ENCODE measurements around the gene GRK5. TPM values are rescaled to one million over a fixed set of nuclear protein-coding genes. Genes with fewer than 3 reads are reported as not detected.

Gene GRK5
- total RNA-seq, 1 experiment from 2014 or later: 4.8 TPM

DNA sequence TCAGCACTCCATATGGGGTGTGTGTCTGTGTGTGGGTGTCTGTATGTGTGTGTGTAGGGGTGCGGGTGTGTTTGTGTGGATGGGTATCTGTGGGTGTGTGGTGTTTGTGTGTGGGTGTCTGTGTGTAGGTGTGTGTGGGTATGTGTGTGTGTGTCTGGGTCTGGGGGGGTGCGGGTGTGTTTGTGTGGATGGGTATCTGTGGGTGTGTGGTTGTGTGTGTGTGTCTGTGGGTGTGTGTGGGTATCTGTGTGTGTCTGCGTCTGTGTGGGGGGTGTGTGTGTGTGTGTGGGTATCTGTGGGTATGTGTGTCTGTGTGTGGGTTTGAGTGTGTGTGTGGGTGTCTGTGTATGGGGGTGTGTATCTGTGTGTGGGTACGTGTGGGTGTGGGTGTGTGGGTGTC is 186.5 kb downstream of the GRK5 start:
- ChIA-PET CTCF (no interaction called here), POLR2A (ENCODE audit: unreplicated experiment) (no interaction called here)
- H3K4me1 ChIP-seq (replicated peaks; ENCODE audit: insufficient read depth): 0 out of 2 replicates have a peak, but pooled peaks cover 5% of the 10 kb centered on the region
- H4K20me1 ChIP-seq (ENCODE audit: insufficient read depth): no peaks in the 10 kb centered on the region
- DNase-seq: no peak
- BruUV-seq (replicated peaks): no TSS peak
- H3K79me2 ChIP-seq (ENCODE audit: low read depth): no peaks in the 10 kb centered on the region
- H3K9me2 ChIP-seq (ENCODE audit: insufficient read depth): no peaks in the 10 kb centered on the region
- H3F3A ChIP-seq (ENCODE audit: insufficient read depth, low read depth): no peaks in the 10 kb centered on the region
- no peak overlapping the region for H3K4me3 ChIP-seq
- no peak overlapping the region for H3K27ac ChIP-seq
- TF ChIP-seq, protein P1, sequence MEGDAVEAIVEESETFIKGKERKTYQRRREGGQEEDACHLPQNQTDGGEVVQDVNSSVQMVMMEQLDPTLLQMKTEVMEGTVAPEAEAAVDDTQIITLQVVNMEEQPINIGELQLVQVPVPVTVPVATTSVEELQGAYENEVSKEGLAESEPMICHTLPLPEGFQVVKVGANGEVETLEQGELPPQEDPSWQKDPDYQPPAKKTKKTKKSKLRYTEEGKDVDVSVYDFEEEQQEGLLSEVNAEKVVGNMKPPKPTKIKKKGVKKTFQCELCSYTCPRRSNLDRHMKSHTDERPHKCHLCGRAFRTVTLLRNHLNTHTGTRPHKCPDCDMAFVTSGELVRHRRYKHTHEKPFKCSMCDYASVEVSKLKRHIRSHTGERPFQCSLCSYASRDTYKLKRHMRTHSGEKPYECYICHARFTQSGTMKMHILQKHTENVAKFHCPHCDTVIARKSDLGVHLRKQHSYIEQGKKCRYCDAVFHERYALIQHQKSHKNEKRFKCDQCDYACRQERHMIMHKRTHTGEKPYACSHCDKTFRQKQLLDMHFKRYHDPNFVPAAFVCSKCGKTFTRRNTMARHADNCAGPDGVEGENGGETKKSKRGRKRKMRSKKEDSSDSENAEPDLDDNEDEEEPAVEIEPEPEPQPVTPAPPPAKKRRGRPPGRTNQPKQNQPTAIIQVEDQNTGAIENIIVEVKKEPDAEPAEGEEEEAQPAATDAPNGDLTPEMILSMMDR (conservative IDR thresholded peaks at IDR 0.05): no peak
- no peak for TF ChIP-seq EZH2 (IDR thresholded peaks at IDR 0.05; ENCODE audit: low read depth)
- H3K4me2 ChIP-seq: no peak overlapping the region
- no peak overlapping the region for H2AFZ ChIP-seq
- intact Hi-C loops (cut with micrococcal nuclease; ENCODE audit: unreplicated experiment): no loop called here
- no peaks in the 10 kb centered on the region for H3K9me3 ChIP-seq (ENCODE audit: insufficient read depth, low read depth)
- no peaks in the 10 kb centered on the region for H3K36me3 ChIP-seq (ENCODE audit: low read depth)
- H3K27me3 ChIP-seq (ENCODE audit: insufficient read depth, low read depth): no peaks in the 10 kb centered on the region

DNA sequence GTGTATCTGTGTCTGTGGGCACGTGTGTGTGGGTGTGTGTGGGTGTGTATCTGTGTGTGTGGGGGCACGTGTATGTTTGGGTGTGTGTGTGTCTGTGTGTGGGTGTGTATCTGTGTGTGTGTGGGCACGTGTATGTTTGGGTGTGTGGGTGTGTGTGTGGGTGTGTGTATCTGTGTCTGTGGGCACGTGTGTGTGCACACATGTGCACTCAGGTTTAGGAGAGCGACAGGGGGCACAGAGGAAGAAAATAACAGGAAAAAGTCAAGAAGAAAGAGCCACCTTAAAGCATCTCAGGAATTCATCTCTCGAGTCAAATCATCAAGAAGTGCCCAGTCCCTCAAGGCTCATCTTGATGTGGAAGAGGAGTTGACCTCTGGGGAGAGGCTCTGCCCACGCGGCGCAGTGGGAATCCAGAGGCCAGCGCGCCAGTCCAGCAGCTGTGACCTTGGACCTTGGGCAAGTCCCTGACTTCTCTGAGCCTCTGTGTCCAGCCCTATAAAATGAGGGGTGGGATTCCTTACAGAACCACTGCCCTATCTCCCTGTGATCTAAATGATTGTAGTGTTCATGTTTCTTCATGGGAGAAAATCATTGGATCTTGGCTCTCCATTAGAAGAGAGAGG is 187.4 kb downstream of the GRK5 start:
- CTCF ChIA-PET: no interaction called here
- Histone ChIP-seq H3K9me2 (ENCODE audit: insufficient read depth) (no peaks in the 10 kb centered on the region), H3K79me2 (ENCODE audit: low read depth) (no peaks in the 10 kb centered on the region), H3K27ac (no peak overlapping the region), H3F3A (ENCODE audit: insufficient read depth, low read depth) (no peaks in the 10 kb centered on the region), H3K4me1 (replicated peaks; ENCODE audit: insufficient read depth) (no peaks in the 10 kb centered on the region), H2AFZ (no peak overlapping the region), H3K9me3 (ENCODE audit: insufficient read depth, low read depth) (no peaks in the 10 kb centered on the region), H4K20me1 (ENCODE audit: insufficient read depth) (no peaks in the 10 kb centered on the region), H3K27me3 (ENCODE audit: insufficient read depth, low read depth) (no peaks in the 10 kb centered on the region), H3K36me3 (ENCODE audit: low read depth) (no peaks in the 10 kb centered on the region), H3K4me3 (no peak overlapping the region), H3K4me2 (no peak overlapping the region)
- intact Hi-C loops (cut with micrococcal nuclease; ENCODE audit: unreplicated experiment): no loop called here
- TF ChIP-seq, protein P1 (conservative IDR thresholded peaks at IDR 0.05): no peak
- no peak for TF ChIP-seq EZH2 (IDR thresholded peaks at IDR 0.05; ENCODE audit: low read depth)
- BruUV-seq (replicated peaks): no TSS peak
- DNase-seq: no peak
- POLR2A ChIA-PET (ENCODE audit: unreplicated experiment): no interaction called here

DNA sequence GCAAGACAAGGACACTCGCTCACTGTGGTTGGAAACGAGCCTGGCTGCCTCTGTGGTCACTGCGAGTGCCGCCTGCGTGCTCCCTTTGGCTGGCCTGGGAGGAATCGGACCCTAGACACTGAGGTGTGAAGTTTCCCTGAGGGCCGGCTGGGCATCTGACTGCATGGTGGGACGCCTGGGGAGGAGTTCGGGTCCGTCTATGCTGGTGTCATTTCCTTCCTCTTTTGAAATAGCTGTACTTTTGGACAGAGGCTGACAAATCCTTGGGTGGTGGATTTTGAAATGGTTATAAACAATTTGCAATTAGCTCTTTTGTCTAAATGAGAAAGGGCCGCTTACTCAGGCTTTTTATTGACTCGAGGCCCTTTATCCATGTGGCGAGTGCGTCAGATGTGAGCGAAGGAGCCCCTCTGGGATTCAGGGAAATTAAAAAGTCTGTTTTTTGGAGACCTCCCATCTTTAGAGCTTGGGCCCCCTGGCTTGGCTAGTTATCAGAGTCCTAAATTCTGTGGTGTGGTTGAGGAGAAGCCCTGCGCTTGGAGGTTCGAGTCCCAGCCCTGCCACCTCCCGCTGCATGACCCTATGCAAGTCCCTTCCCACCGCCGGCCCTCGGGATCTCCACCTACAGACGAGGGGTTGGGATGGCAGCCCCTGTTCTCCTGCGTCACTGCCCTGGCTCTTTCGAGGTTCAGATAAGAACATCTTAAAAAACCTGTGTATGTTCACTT is 188.1 kb downstream of the GRK5 start:
- no TSS peak for BruUV-seq (replicated peaks)

More for the DNA sequence above, 188.1 kb downstream of the GRK5 start:
- Histone ChIP-seq H3K27me3 (ENCODE audit: insufficient read depth, low read depth) (no peaks in the 10 kb centered on the region), H3K9me2 (ENCODE audit: insufficient read depth) (no peaks in the 10 kb centered on the region), H4K20me1 (ENCODE audit: insufficient read depth) (no peaks in the 10 kb centered on the region), H3K4me2 (no peak overlapping the region), H3K79me2 (ENCODE audit: low read depth) (no peaks in the 10 kb centered on the region), H3K36me3 (ENCODE audit: low read depth) (no peaks in the 10 kb centered on the region), H3K9me3 (ENCODE audit: insufficient read depth, low read depth) (no peaks in the 10 kb centered on the region), H3K27ac (no peak overlapping the region), H3K4me1 (replicated peaks; ENCODE audit: insufficient read depth) (no peaks in the 10 kb centered on the region), H2AFZ (no peak overlapping the region), H3K4me3 (no peak overlapping the region), H3F3A (ENCODE audit: insufficient read depth, low read depth) (no peaks in the 10 kb centered on the region)
- intact Hi-C loops (cut with micrococcal nuclease; ENCODE audit: unreplicated experiment): no loop called here
- no peak for DNase-seq
- CTCF ChIA-PET: no interaction called here
- POLR2A ChIA-PET (ENCODE audit: unreplicated experiment): no interaction called here
- no peak for TF ChIP-seq EZH2 (IDR thresholded peaks at IDR 0.05; ENCODE audit: low read depth)
- TF ChIP-seq, protein P1 (conservative IDR thresholded peaks at IDR 0.05): no peak

Measured in PC-9 (cell line).